Stimulated activated CD4-positive, alpha-beta T cell treated with anti-CD3 and anti-CD28 coated beads, Interleukin-15, amount 100 ng/mL, for 48 hours (primary cell): Measurements from ENCODE around the gene IDH3B.

ENCODE experiments used
- DNase-seq, 2 donors: peaks; one replicate each; pipeline ENCODE4 v3.0.0-alpha.2; 2020; ENCODE audit warnings: low read depth in 2 of 2

The IDH3B gene

GRCh38 chr20:2618815-2619214 lies 45.2 kb downstream of the IDH3B start:
- no peak for DNase-seq

GRCh38 chr20:2617099-2617714 lies 46.8 kb downstream of the IDH3B start:
- no peak for DNase-seq

- no peak for DNase-seq
Observed at GRCh38 chr20:2616634-2617033, 47.4 kb downstream of the IDH3B start.

GRCh38 chr20:2612073-2612472 lies 51.9 kb downstream of the IDH3B start:
- DNase-seq, result no peak

- no peak for DNase-seq
Observed at GRCh38 chr20:2610941-2611720, 52.9 kb downstream of the IDH3B start.

GRCh38 chr20:2610326-2610725 lies 53.7 kb downstream of the IDH3B start:
- DNase-seq, result no peak
